ENCODE data around the gene ITGA7.

- TF ChIP-seq CTCF (IDR thresholded peaks at IDR 0.05; ENCODE audit: poor library complexity, severe bottlenecking) (no peak), EZH2 (IDR thresholded peaks at IDR 0.05; ENCODE audit: borderline replicate concordance, insufficient read depth, low read length, poor library complexity, severe bottlenecking) (no peak), TAF1 (IDR thresholded peaks at IDR 0.05; ENCODE audit: low read depth) (no peak), EP300 (conservative IDR thresholded peaks at IDR 0.05; ENCODE audit: poor library complexity, severe bottlenecking) (no peak), POLR2AphosphoS5 (IDR thresholded peaks at IDR 0.05) (no peak), RAD21 (conservative IDR thresholded peaks at IDR 0.05) (no peak)
These were observed 32.0 kb downstream of the ITGA7 start for GRCh38 chr12:55675666-55676065.

All from neural cell (in vitro differentiated cells).